ENCODE results near the gene SLC16A12.

SLC16A12 gene

GRCh38 chr10:89479771-89480446 is 55.5 kb downstream of the SLC16A12 start:
- Histone ChIP-seq H3K9ac (ENCODE audit: low read depth, low read length) (no peak overlapping the region), H3K4me1 (ENCODE audit: insufficient read depth, low read length) (peaks cover 22% of the 10 kb centered on the region; the same call in 1 of the 2 replicates), H3K36me3 (ENCODE audit: insufficient read depth, low read length) (no peaks in the 10 kb centered on the region), H3K9me3 (ENCODE audit: control insufficient read depth, insufficient read depth, low read length) (no peaks in the 10 kb centered on the region; the same call in 1 of the 2 replicates)

GRCh38 chr10:89478739-89479654 is 56.4 kb downstream of the SLC16A12 start:
- H3K36me3 ChIP-seq (ENCODE audit: insufficient read depth, low read length): no peaks in the 10 kb centered on the region
- peaks cover 22% of the 10 kb centered on the region; the same call in 1 of the 2 replicates for H3K4me1 ChIP-seq (ENCODE audit: insufficient read depth, low read length)
- no peak overlapping the region for H3K9ac ChIP-seq (ENCODE audit: low read depth, low read length)
- H3K9me3 ChIP-seq (ENCODE audit: control insufficient read depth, insufficient read depth, low read length): no peaks in the 10 kb centered on the region; the same call in 1 of the 2 replicates

DNA sequence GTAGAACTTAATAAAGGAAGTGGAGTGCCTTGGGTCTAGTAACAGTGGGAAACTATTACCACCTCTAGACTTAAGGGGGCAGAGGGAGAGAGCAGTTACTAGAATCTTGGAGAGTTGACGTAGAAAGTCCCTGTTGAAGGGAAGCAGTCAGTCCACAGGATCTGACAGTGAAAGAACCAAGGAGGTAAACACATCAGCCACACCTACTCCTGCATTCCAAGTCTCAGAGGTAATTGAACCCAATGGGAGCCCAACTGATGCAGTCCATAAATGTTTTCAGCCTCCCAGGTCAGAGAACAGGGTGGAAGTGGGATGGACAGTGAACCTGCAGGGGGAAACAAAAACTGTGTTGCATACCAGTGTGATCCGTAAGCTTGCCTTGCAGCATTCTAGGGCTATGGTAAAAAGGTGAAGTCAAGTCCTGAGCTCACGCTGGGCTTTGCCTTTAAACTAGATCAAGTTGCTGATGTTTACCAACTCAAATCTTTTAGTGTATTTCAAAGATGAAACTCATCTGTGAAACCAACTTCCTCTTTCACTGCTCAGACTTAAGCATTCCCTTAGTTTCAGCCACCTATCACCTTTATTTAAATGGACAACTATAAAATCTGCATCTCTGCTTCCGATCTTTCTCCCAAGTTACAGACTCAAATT is 57.2 kb downstream of the SLC16A12 start:
- Histone ChIP-seq H3K9me3 (ENCODE audit: control insufficient read depth, insufficient read depth, low read length) (no peaks in the 10 kb centered on the region; the same call in 1 of the 2 replicates), H3K9ac (ENCODE audit: low read depth, low read length) (no peak overlapping the region), H3K4me1 (ENCODE audit: insufficient read depth, low read length) (peaks cover 22% of the 10 kb centered on the region; the same call in 1 of the 2 replicates), H3K36me3 (ENCODE audit: insufficient read depth, low read length) (no peaks in the 10 kb centered on the region)

DNA sequence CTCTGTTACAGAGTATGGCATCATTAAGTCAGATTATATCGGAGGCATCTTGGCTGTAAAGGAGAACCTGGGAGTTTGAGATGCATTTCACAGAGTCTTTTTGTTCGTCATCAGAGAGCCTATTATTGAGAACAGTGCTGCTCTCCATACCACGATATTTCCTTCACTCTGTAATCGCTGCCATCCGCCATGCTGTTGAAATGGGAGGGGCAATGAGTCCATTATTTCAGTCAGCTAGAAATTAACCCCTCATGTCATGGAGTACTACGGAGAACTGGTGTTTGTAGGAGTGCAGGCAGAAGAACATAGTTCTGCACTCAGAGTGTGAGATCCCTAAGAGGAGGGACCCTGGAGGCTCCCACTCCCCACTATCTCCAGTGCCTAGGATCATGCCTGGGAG is 59.2 kb downstream of the SLC16A12 start:
- peaks cover 22% of the 10 kb centered on the region; the same call in 1 of the 2 replicates for H3K4me1 ChIP-seq (ENCODE audit: insufficient read depth, low read length)
- H3K36me3 ChIP-seq (ENCODE audit: insufficient read depth, low read length): no peaks in the 10 kb centered on the region
- no peak overlapping the region for H3K9ac ChIP-seq (ENCODE audit: low read depth, low read length)
- H3K9me3 ChIP-seq (ENCODE audit: control insufficient read depth, insufficient read depth, low read length): no peaks in the 10 kb centered on the region

DNA sequence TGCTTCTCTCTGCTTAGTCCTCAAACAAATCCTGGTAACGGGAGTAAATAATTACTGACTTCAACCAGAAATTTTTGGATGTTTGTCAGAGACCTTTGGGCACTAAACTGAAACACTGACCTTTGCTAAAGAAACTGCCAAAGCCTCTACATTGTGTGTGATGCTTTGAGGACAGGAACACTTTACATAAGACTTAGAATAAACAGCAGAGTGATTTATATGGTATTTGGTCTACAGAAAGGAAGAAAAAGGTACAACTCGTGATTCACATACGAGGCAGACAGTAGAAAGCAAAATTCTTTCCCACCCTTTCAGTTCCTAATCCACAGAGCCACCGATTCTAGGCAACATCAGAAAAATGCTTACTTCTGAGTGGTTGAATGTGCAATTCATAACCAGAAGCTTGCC is 59.8 kb downstream of the SLC16A12 start:
- Histone ChIP-seq H3K36me3 (ENCODE audit: insufficient read depth, low read length) (no peaks in the 10 kb centered on the region), H3K4me1 (ENCODE audit: insufficient read depth, low read length) (peaks cover 22% of the 10 kb centered on the region; the same call in 1 of the 2 replicates), H3K9ac (ENCODE audit: low read depth, low read length) (no peak overlapping the region), H3K9me3 (ENCODE audit: control insufficient read depth, insufficient read depth, low read length) (no peaks in the 10 kb centered on the region)

- Histone ChIP-seq H3K4me1 (ENCODE audit: insufficient read depth, low read length) (peaks cover 22% of the 10 kb centered on the region; the same call in 1 of the 2 replicates), H3K9ac (ENCODE audit: low read depth, low read length) (no peak overlapping the region), H3K9me3 (ENCODE audit: control insufficient read depth, insufficient read depth, low read length) (no peaks in the 10 kb centered on the region), H3K36me3 (ENCODE audit: insufficient read depth, low read length) (no peaks in the 10 kb centered on the region)
Observed at GRCh38 chr10:89475125-89475524, 60.3 kb downstream of the SLC16A12 start.

DNA sequence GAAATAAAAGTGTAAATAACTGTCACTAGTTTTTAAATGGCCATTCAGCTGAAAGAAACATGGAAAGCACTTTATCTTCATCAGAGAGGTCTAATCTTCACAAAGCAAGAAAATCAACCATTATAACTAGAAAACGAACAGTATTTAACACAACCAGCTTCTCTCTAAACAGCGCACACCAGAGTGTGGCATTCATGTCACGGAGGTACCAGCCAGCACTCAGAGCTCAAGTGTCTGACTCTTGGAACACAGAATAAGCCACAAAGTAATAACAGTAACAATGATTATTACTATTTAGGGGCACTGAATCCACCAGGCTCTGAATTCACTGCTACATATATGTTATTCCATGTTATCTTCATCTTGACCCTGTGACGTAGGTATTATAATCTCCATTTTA is 60.9 kb downstream of the SLC16A12 start:
- no peaks in the 10 kb centered on the region for H3K9me3 ChIP-seq (ENCODE audit: control insufficient read depth, insufficient read depth, low read length)
- no peak overlapping the region for H3K9ac ChIP-seq (ENCODE audit: low read depth, low read length)
- H3K36me3 ChIP-seq (ENCODE audit: insufficient read depth, low read length): no peaks in the 10 kb centered on the region
- H3K4me1 ChIP-seq (ENCODE audit: insufficient read depth, low read length): peaks cover 22% of the 10 kb centered on the region; the same call in 1 of the 2 replicates

GRCh38 chr10:89471110-89471809 is 64.1 kb downstream of the SLC16A12 start:
- Histone ChIP-seq H3K9ac (ENCODE audit: low read depth, low read length) (no peak overlapping the region), H3K36me3 (ENCODE audit: insufficient read depth, low read length) (no peaks in the 10 kb centered on the region), H3K4me1 (ENCODE audit: insufficient read depth, low read length) (peaks cover 12% of the 10 kb centered on the region; the same call in 1 of the 2 replicates), H3K9me3 (ENCODE audit: control insufficient read depth, insufficient read depth, low read length) (no peaks in the 10 kb centered on the region)

DNA sequence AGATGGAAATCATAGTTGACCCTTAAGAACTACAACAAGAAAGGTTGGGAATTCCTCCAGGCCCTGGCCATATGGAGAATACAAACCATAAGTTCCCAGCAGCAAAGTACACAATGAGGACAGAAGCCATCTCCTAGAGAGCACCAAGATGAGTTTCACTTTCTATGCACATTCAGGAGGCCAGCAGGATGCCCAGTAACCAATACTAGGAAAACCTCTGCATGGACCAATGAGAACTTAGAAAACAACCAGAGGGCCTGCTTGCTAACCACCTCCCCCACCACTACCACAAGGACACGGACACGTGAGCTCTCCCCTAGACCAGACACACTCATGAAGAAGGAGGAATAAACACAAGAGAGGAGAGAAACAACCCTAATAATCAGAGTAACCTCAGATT is 64.8 kb downstream of the SLC16A12 start:
- Histone ChIP-seq H3K36me3 (ENCODE audit: insufficient read depth, low read length) (no peaks in the 10 kb centered on the region), H3K9me3 (ENCODE audit: control insufficient read depth, insufficient read depth, low read length) (no peaks in the 10 kb centered on the region), H3K9ac (ENCODE audit: low read depth, low read length) (no peak overlapping the region), H3K4me1 (ENCODE audit: insufficient read depth, low read length) (peaks cover 6% of the 10 kb centered on the region; the same call in 1 of the 2 replicates)

- 0 out of 2 replicates have a peak, but pooled peaks cover 3% of the 10 kb centered on the region for H3K4me1 ChIP-seq (ENCODE audit: insufficient read depth, low read length)
- no peaks in the 10 kb centered on the region for H3K9me3 ChIP-seq (ENCODE audit: control insufficient read depth, insufficient read depth, low read length)
- no peaks in the 10 kb centered on the region for H3K36me3 ChIP-seq (ENCODE audit: insufficient read depth, low read length)
- H3K9ac ChIP-seq (ENCODE audit: low read depth, low read length): no peak overlapping the region
Observed at GRCh38 chr10:89469517-89469916, 65.9 kb downstream of the SLC16A12 start.

GRCh38 chr10:89468191-89468965 is 67.0 kb downstream of the SLC16A12 start:
- H3K4me1 ChIP-seq (ENCODE audit: insufficient read depth, low read length): 0 out of 2 replicates have a peak, but pooled peaks cover 3% of the 10 kb centered on the region

GRCh38 chr10:89466599-89467035 is 68.8 kb downstream of the SLC16A12 start:
- Histone ChIP-seq H3K4me1 (ENCODE audit: insufficient read depth, low read length) (0 out of 2 replicates have a peak, but pooled peaks cover 3% of the 10 kb centered on the region), H3K36me3 (ENCODE audit: insufficient read depth, low read length) (no peaks in the 10 kb centered on the region), H3K9ac (ENCODE audit: low read depth, low read length) (no peak overlapping the region), H3K9me3 (ENCODE audit: control insufficient read depth, insufficient read depth, low read length) (no peaks in the 10 kb centered on the region)

More at GRCh38 chr10:89468191-89468965, 67.0 kb downstream of the SLC16A12 start:
- H3K9ac ChIP-seq (ENCODE audit: low read depth, low read length): no peak overlapping the region
- no peaks in the 10 kb centered on the region for H3K36me3 ChIP-seq (ENCODE audit: insufficient read depth, low read length)
- H3K9me3 ChIP-seq (ENCODE audit: control insufficient read depth, insufficient read depth, low read length): no peaks in the 10 kb centered on the region

- Histone ChIP-seq H3K9ac (ENCODE audit: low read depth, low read length) (no peak overlapping the region), H3K9me3 (ENCODE audit: control insufficient read depth, insufficient read depth, low read length) (no peaks in the 10 kb centered on the region), H3K36me3 (ENCODE audit: insufficient read depth, low read length) (no peaks in the 10 kb centered on the region), H3K4me1 (ENCODE audit: insufficient read depth, low read length) (0 out of 2 replicates have a peak, but pooled peaks cover 3% of the 10 kb centered on the region)
Observed at GRCh38 chr10:89465196-89465595, 70.2 kb downstream of the SLC16A12 start.

All from ES-I3 (cell line).